ENCODE data around the gene HIGD1A.

Gene HIGD1A

DNA sequence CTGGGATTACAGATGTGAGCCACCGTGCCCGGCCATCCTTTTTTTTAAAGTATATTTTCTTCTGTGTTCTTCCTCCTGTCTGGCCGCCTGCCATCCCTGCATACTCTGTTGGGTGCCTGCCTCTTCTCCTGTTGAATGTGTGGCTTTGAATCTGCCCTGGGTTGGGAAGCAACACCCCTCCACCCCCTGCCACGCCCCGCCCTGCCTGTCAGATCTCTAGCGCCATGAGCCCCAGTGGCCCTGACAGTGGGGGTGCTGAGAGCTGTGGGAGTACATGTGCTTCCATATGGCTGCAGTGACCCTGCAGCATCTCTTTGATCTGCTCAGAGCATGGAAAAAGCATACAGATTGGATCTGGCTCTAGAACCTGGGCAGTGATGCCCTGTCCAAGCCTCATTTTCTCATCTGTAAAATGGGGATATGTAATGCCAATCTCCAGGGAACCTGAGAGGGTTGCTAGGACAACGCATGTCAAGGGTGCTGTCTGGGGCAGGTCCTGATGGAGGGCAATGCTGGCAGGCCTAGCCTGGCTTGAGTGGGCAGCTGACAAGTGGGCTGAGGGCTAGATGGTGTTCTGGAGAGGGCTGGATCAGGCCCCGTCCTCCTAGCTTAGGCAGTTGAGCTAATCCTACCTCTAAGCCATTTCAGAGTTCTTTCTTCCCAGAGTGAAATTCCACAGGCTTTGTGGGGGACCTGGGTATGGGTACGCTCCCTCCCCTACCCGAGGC, 55.1 kb downstream of the HIGD1A start:
- Histone ChIP-seq H3K36me3 (ENCODE audit: insufficient read depth, low read length) (no peaks in the 10 kb centered on the region), H3K4me1 (ENCODE audit: insufficient read depth, low read length) (peaks cover 14% of the 10 kb centered on the region; the same call in 1 of the 2 replicates), H3K9ac (ENCODE audit: low read depth, low read length) (no peak overlapping the region), H3K9me3 (ENCODE audit: control insufficient read depth, insufficient read depth, low read length) (no peaks in the 10 kb centered on the region)

DNA sequence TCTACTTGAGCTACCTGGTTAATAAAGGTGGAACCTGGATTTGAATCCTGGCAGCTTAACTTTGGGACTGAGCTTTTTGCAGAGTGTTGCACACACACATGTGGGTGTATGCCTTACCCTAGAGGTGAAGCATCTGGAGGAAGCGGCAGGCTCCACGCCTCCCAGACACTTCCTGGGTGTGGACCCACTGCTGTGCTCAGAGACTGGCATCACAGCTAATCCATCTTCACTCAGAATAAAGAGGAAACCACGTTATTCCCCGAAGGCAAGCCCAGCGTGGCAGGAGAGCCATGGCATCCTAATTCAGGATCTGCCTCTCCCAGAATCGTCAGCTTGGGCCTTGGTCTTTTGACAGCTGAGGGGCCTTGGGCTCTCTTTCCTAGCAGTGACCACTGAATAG, 56.7 kb downstream of the HIGD1A start:
- Histone ChIP-seq H3K9ac (ENCODE audit: low read depth, low read length) (no peak overlapping the region), H3K4me1 (ENCODE audit: insufficient read depth, low read length) (peaks cover 14% of the 10 kb centered on the region; the same call in 1 of the 2 replicates), H3K9me3 (ENCODE audit: control insufficient read depth, insufficient read depth, low read length) (no peaks in the 10 kb centered on the region), H3K36me3 (ENCODE audit: insufficient read depth, low read length) (no peaks in the 10 kb centered on the region)

DNA sequence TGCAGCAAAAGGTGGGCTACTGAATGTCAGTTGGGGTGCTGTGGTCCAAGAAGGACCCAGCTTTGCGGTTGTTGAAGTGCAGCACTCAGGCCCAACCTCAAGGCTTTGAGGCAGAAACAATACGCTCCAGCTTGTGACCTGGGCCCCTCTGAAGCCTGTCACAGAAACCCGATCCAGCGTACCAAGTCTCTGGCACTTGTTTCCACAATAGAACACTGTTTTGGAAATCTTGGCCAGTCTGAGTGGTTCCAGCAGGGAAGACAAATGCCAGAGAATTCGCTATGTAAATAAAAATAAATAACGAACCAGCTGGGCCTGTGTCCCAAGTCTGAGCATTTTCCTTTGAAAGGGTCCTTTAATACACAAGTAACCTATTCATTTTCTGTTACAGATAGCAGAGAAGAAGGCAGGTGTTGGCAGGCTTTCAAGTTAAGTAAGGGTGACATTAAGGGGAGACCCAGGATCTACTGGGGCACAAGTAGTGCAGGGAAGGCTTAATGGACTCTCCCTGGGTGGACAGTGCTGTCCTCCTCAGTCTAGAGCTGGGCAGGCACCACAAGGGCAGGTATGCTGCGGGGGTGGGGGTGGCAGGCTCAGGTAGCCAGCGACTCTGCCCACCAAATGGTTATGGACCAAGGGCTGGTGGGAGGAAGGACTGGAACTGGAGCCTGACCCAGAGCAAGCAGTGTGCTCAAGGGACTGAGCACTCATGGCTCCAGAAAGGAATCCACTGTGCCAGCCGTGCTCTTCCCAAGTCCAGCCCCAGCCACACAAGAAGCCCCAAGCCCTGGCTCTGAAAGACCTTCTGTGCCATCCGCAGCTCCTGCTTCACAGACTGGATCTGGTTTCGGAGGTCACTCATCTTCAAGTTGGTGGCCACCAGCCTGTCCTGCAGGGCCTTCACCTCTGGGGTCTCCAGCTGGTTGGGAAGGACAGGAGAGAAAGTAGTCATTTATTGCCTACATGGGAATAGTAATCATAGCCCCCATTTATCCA, 57.5 kb downstream of the HIGD1A start:
- H3K4me1 ChIP-seq (ENCODE audit: insufficient read depth, low read length), result peaks cover 14% of the 10 kb centered on the region; the same call in 1 of the 2 replicates
- no peaks in the 10 kb centered on the region for H3K36me3 ChIP-seq (ENCODE audit: insufficient read depth, low read length)
- no peaks in the 10 kb centered on the region for H3K9me3 ChIP-seq (ENCODE audit: control insufficient read depth, insufficient read depth, low read length)
- no peak overlapping the region for H3K9ac ChIP-seq (ENCODE audit: low read depth, low read length)

DNA sequence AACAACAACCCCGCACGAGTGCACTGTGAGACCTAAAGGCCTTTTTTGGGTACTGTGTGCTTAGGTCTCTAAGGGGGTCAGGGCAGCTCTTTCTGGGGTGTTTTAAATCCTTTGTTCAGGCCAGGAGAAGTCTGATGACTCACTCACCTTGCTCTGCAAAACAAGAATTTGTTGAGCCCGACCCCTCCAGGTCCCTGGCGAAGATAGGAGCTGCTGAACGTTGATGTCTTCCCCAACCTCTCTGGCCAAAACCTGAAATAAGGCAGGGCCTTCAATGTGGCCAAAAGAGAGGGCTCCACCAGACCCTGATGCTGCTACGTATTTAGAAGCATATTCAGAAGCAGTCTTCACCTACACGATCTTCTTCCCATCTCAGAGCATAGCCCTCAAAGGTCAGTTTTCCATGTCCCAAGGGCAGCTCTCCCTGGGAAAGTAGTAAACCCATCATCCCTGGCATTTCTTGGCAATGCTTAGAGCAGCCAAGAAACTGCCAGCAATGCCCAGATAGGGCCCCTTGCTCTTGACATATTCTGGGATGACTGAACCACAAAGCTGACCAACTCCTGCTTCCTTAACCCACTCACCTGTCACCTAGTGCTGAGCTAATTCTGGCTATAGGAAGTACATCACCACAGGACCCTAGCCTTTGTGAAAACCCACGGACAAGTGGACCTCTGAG, 58.4 kb downstream of the HIGD1A start:
- no peak overlapping the region for H3K9ac ChIP-seq (ENCODE audit: low read depth, low read length)

DNA sequence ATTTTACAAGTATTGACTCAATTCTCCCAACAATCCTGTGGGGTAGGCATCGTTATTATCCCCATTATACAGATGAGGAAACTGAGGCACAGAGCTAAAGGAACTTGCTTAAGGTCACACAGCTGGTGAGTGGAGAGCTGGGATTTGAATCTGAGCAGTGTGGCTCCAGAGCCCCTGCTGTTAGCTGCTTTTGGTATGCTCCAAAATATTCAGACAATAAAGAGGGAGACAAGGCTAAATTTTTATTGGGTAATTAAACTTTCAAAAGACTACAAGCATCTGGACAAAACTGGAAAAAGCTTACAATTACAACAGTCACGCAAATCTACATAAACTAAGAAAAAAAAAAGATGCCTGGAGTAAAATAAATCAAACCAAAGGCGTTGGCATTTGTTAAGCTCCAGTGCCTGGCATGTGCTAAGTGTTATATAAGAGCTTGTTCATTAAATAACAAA, 59.0 kb downstream of the HIGD1A start:
- Histone ChIP-seq H3K9me3 (ENCODE audit: control insufficient read depth, insufficient read depth, low read length) (no peaks in the 10 kb centered on the region), H3K4me1 (ENCODE audit: insufficient read depth, low read length) (peaks cover 14% of the 10 kb centered on the region; the same call in 1 of the 2 replicates), H3K9ac (ENCODE audit: low read depth, low read length) (no peak overlapping the region), H3K36me3 (ENCODE audit: insufficient read depth, low read length) (no peaks in the 10 kb centered on the region)

More for the DNA sequence above, 58.4 kb downstream of the HIGD1A start:
- H3K9me3 ChIP-seq (ENCODE audit: control insufficient read depth, insufficient read depth, low read length), result no peaks in the 10 kb centered on the region
- no peaks in the 10 kb centered on the region for H3K36me3 ChIP-seq (ENCODE audit: insufficient read depth, low read length)
- H3K4me1 ChIP-seq (ENCODE audit: insufficient read depth, low read length), result peaks cover 14% of the 10 kb centered on the region; the same call in 1 of the 2 replicates

DNA sequence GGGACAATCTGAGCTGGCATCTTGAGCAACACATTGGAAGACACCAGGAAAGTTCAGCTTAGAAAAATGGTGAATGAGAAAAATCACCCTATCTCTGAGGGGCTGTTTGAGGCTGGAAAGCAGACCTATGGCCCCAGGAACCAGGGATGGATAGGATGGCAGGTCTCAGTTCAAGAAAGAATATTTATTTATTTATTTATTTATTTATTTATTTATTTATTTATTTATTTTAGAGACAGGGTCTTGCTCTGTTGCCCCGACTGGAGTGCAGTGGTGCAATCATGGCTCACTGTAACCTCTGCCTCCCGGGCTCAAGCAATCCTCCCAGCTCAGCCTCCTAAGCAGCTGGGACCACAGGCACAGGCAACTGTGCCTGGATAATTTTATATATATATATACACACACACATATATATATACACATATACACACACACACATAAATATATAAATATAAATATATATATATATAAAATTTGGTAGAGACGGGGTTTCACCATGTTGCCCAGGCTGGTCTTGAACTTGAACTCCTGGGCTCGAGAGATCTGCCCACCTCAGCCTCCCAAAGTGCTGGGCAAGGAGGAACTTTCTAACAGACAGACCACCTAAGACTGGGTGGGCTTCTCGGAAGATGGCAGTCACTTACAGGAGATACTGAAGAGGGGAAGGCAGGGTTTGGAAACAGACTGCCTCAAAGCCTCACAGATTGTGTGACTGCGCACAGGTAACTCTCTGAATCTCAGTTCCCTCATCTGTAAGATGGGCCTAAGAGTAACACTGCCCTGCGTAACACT, 60.9 kb downstream of the HIGD1A start:
- Histone ChIP-seq H3K36me3 (ENCODE audit: insufficient read depth, low read length) (no peaks in the 10 kb centered on the region), H3K4me1 (ENCODE audit: insufficient read depth, low read length) (peaks cover 6% of the 10 kb centered on the region; the same call in 1 of the 2 replicates), H3K9me3 (ENCODE audit: control insufficient read depth, insufficient read depth, low read length) (no peaks in the 10 kb centered on the region), H3K9ac (ENCODE audit: low read depth, low read length) (no peak overlapping the region)

DNA sequence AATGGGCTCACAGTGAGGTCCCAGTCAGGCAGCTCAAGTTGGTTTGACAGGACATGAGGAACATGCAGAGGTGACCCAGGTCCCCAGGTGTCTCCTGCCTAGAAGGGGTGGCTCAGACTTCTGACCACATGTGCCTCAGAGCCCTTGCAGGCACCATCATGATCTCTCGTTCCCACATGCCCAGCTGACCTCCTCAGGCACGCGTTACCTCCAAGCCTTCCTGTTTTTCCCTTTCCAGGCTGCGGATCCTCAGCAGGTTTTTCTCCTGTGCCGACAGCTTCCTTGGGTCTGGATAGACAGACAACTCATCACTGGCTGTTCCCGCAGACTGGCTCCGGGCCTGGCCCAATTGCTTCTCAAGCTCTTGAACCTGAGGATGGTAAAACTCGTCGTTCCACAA, 61.6 kb downstream of the HIGD1A start:
- Histone ChIP-seq H3K9me3 (ENCODE audit: control insufficient read depth, insufficient read depth, low read length) (no peaks in the 10 kb centered on the region), H3K36me3 (ENCODE audit: insufficient read depth, low read length) (no peaks in the 10 kb centered on the region), H3K4me1 (ENCODE audit: insufficient read depth, low read length) (peaks cover 6% of the 10 kb centered on the region; the same call in 1 of the 2 replicates), H3K9ac (ENCODE audit: low read depth, low read length) (no peak overlapping the region)

DNA sequence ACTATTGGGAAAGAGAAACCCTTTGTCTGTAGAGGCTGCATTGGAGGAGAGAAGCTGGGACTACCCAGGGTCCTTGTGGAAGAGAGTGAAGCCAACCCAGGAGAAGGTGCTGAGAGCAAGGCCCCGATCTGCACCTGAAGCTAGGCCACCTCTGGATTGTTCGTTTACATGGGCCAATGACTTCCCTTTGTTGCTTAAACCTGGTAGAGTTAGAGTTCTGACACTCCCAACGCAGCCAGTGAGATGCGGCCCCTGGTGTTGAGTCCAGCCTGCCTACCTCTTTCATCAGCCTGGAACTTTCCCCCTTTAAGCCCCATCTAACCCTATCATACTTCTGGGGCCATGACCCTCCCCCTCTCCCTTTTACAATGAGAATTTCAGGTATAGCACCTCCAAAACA, 62.0 kb downstream of the HIGD1A start:
- Histone ChIP-seq H3K4me1 (ENCODE audit: insufficient read depth, low read length) (peaks cover 6% of the 10 kb centered on the region; the same call in 1 of the 2 replicates), H3K9ac (ENCODE audit: low read depth, low read length) (no peak overlapping the region), H3K9me3 (ENCODE audit: control insufficient read depth, insufficient read depth, low read length) (no peaks in the 10 kb centered on the region), H3K36me3 (ENCODE audit: insufficient read depth, low read length) (no peaks in the 10 kb centered on the region)

DNA sequence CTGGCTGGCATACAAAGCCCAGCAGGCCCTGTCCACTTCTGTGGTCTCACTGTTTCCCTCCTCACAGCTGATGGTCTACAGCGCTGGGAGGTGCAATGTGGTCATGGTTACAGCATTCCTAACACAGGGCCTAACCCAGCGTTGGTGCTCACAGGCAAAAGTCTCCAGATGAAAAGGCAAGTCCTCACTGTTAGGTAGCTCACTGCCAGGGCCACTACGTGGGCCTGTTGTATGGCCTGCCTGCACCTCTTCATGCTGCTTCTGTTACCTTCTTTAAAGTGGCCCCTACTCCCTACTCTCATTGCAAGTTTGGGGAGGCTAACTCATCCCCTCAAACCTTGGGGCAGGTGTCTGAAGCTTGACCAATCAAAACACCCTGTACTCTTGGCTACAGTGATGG, 62.5 kb downstream of the HIGD1A start:
- peaks cover 6% of the 10 kb centered on the region; the same call in 1 of the 2 replicates for H3K4me1 ChIP-seq (ENCODE audit: insufficient read depth, low read length)

DNA sequence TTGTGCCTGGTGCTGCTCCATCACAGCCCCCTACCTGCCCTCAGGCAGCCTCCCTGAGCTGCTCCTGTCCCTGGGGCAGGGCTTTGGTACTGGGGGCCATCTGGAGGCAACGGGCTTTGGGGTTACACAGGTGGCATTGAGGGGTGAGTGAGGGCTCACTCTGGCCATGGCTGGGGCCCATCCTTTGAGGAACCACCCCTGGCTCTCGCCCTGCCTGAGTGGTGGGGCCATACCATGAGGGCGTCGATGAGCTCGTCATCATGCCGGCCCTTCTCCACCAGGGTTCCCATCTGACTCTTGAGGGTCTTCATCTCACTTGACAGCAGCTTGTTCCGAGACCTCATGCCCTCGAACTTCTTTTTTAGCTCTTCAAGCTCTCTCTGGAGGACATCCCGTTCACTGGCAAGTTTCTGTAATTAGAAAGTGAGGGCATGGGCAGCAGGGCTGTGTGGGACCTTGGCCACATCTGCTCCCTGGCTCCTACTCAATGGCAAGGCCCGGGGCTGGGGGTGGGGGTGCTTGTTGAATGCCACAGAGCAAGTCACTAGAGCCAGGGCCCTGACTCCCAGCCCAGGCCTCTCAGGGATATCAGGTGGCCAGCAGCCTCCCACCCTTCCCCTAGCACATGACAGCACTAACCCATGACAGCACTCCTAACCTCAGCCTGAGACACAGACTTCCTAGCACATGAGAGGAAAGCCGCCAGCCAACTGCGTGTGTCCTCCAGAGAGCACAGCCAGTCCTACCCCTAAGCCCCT, 64.7 kb downstream of the HIGD1A start:
- no peak overlapping the region for H3K9ac ChIP-seq (ENCODE audit: low read depth, low read length)
- H3K4me1 ChIP-seq (ENCODE audit: insufficient read depth, low read length), result peaks cover 13% of the 10 kb centered on the region; the same call in 1 of the 2 replicates
- no peaks in the 10 kb centered on the region for H3K9me3 ChIP-seq (ENCODE audit: control insufficient read depth, insufficient read depth, low read length)
- H3K36me3 ChIP-seq (ENCODE audit: insufficient read depth, low read length), result no peaks in the 10 kb centered on the region

More for the DNA sequence above, 62.5 kb downstream of the HIGD1A start:
- no peaks in the 10 kb centered on the region for H3K36me3 ChIP-seq (ENCODE audit: insufficient read depth, low read length)
- no peak overlapping the region for H3K9ac ChIP-seq (ENCODE audit: low read depth, low read length)
- H3K9me3 ChIP-seq (ENCODE audit: control insufficient read depth, insufficient read depth, low read length), result no peaks in the 10 kb centered on the region

DNA sequence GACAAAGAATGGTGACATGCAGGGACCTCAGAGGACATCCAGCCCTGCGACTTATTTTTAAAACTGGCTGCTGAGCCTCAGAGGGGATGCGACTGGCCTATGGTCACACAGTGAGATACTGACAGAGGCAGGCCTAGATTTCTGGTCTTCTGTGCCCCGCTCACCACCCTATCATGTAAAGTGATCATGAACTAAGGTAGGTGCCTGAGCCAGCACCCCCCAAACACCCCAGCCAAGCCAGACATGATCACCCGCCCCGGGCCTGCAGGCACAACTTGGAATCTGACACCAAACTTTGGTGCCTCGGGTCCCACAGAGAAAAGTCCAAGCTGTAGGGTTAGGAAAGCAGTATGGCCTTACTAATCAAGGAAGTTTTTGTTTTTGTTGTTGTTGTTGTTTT, 67.8 kb downstream of the HIGD1A start:
- Histone ChIP-seq H3K36me3 (ENCODE audit: insufficient read depth, low read length) (no peaks in the 10 kb centered on the region), H3K9me3 (ENCODE audit: control insufficient read depth, insufficient read depth, low read length) (no peaks in the 10 kb centered on the region), H3K4me1 (ENCODE audit: insufficient read depth, low read length) (peaks cover 34% of the 10 kb centered on the region), H3K9ac (ENCODE audit: low read depth, low read length) (no peak overlapping the region)

DNA sequence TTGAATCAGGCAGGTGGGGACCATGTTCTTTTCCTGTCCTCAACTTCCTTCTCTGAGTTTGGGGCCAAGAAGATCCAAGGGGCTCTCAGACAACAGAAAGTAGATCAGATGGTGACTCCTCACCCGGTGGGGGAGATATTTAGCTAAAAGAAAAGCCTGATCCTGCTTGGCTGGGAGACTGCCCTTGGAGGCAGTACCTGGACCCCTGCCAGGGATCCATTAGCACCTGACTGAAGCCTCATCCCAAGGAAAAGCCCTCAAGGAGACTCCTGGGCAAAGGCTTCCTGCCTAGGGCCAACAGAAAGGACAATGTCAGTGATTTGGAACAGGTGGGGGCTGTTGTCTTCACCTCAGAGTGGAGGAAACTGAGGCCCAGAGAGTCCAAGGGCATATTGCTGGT, 68.2 kb downstream of the HIGD1A start:
- no peaks in the 10 kb centered on the region for H3K36me3 ChIP-seq (ENCODE audit: insufficient read depth, low read length)
- no peaks in the 10 kb centered on the region for H3K9me3 ChIP-seq (ENCODE audit: control insufficient read depth, insufficient read depth, low read length)
- peaks cover 34% of the 10 kb centered on the region for H3K4me1 ChIP-seq (ENCODE audit: insufficient read depth, low read length)
- no peak overlapping the region for H3K9ac ChIP-seq (ENCODE audit: low read depth, low read length)

DNA sequence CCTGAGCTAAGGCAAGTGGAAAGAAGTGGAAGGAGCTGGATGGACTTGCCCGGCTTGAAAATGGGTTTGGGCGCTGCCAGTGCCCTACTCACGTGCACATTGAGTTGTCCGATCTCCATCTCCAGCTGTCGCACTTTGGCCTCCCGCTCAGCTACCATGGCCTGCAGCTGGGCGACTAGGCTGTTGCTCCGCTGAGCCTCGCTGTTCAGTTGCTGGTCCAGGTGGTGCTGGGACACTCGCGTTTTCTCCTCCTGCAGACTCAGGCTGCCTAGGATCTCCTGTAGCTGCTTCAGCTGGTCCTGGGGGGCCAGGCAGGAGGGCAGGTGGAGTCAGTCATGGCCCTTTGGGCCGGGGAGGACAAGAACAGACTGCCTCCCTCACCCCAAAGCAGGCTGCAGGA, 68.7 kb downstream of the HIGD1A start:
- H3K4me1 ChIP-seq (ENCODE audit: insufficient read depth, low read length), result peaks cover 34% of the 10 kb centered on the region
- H3K36me3 ChIP-seq (ENCODE audit: insufficient read depth, low read length), result no peaks in the 10 kb centered on the region
- H3K9ac ChIP-seq (ENCODE audit: low read depth, low read length), result no peak overlapping the region
- H3K9me3 ChIP-seq (ENCODE audit: control insufficient read depth, insufficient read depth, low read length), result no peaks in the 10 kb centered on the region

Data from ES-I3 (cell line).